Panc1 (cell line): ENCODE data around the gene BTLA. TPM values are rescaled to one million over a fixed set of nuclear protein-coding genes. Genes with fewer than 3 reads are reported as not detected.

Source experiments
- ATAC-seq: fragments of 200-7000 bp; cut with Tn5 transposase; 2 replicates; pipeline ENCODE4 v1.9.1; 2020; ENCODE audit warnings: mild to moderate bottlenecking, moderate library complexity
- BruUV-seq: library from RNA; stranded (reverse); fragments of 400-500 nt; replicated peaks from 2 replicates; lab custom pipeline; 2021; lab: Mats Ljungman, UMichigan
- CTCF ChIA-PET: fragments of 300-600 bp; sonication (Branson Sonifier 250); formaldehyde crosslinking; loops from one replicate; lab custom pipeline; 2022; ENCODE audit warnings: antibody characterized with exemption; lab: Charles Lee
- POLR2A ChIA-PET: fragments of 300-600 bp; sonication (Branson Sonifier 250); formaldehyde crosslinking; loops from one replicate; lab custom pipeline; 2022; ENCODE audit warnings: antibody characterized with exemption; lab: Charles Lee
- DNase-seq: peaks from one replicate; pipeline ENCODE4 v3.0.0-alpha.2; 2010; ENCODE audit warnings: low read depth, low spot score
- H3K27ac ChIP-seq: 2 replicates; pipeline ENCODE4 v1.5.1; 2011; ENCODE audit warnings: mild to moderate bottlenecking, low read length, inconsistent platforms
- H3K27me3 ChIP-seq: fragments of 200-500 bp; sonication (Bioruptor generic); 2 replicates; pipeline ENCODE4 v1.6.0; 2014; ENCODE audit warnings: low read length, inconsistent platforms; ENCODE audit not compliant: control insufficient read depth, insufficient read depth
- H3K36me3 ChIP-seq: fragments of 200-500 bp; sonication (Bioruptor generic); 2 replicates; pipeline ENCODE4 v1.5.1; 2014; ENCODE audit warnings: inconsistent platforms, mild to moderate bottlenecking, low read length, moderate library complexity; ENCODE audit not compliant: control insufficient read depth, insufficient read depth
- H3K4me1 ChIP-seq: 2 replicates; pipeline ENCODE4 v1.5.1; 2011; ENCODE audit warnings: inconsistent platforms, mild to moderate bottlenecking, low read length, moderate library complexity; ENCODE audit not compliant: control insufficient read depth, insufficient read depth
- H3K4me3 ChIP-seq, 2 experiments: 2 replicates each; pipeline ENCODE4 v1.5.1; 2011 to 2012; ENCODE audit warnings: low read depth in 2 of 2, low read length in 2 of 2, mild to moderate bottlenecking in 2 of 2, inconsistent platforms in 1 of 2, moderate library complexity in 1 of 2
- H3K9me3 ChIP-seq: fragments of 200-500 bp; sonication (Bioruptor generic); 2 replicates; pipeline ENCODE4 v1.5.1; 2014; ENCODE audit warnings: low read depth, mild to moderate bottlenecking, inconsistent platforms, low read length, moderate library complexity; ENCODE audit not compliant: control insufficient read depth, insufficient read depth
- POLR2AphosphoS5 ChIP-seq: IDR thresholded peaks from 2 replicates; pipeline ENCODE4 v1.6.1; 2012; ENCODE audit warnings: mild to moderate bottlenecking, low read depth, low read length, moderate library complexity
- SIN3A ChIP-seq: IDR thresholded peaks from 2 replicates; pipeline ENCODE4 v1.6.1; 2012; ENCODE audit warnings: low read depth, mild to moderate bottlenecking, low read length, moderate library complexity, borderline replicate concordance; ENCODE audit not compliant: insufficient read depth
- TCF7L2 ChIP-seq: IDR thresholded peaks from 2 replicates; pipeline ENCODE4 v1.6.1; 2011; ENCODE audit warnings: mild to moderate bottlenecking, low read depth, low read length, inconsistent platforms
- in situ Hi-C: cut with HindIII; loops from 2 replicates; pipeline ENCODE4 v1.10.0; 2016; ENCODE audit warnings: low sequenced_read_pairs, low pct_unique_long_range_greater_than_20kb
- intact Hi-C: fragments of 100-400 bp; cut with micrococcal nuclease; formaldehyde crosslinking; loops from one replicate; pipeline ENCODE4 v1.10.0; 2022; ENCODE audit not compliant: unreplicated experiment
- total RNA-seq: library from RNA; stranded (reverse); gene quantifications from one replicate; pipeline ENCODE4 v1.2.1, GENCODE V29; 2021; ENCODE audit not compliant: unreplicated experiment
- TF ChIP-seq, protein P1 (sequence below), 2 experiments: IDR thresholded peaks; 2 replicates each; pipeline ENCODE4 v1.6.1; 2011 to 2012; ENCODE audit warnings: low read depth in 2 of 2, control low read depth in 1 of 2, low read length in 1 of 2, mild to moderate bottlenecking in 1 of 2, moderate library complexity in 1 of 2; ENCODE audit not compliant: insufficient read depth in 1 of 2
- TF ChIP-seq, protein P2 (sequence below): fragments of 450-650 bp; IDR thresholded peaks from 2 replicates; pipeline ENCODE4 v1.5.1; 2017; ENCODE audit warnings: mild to moderate bottlenecking

BTLA gene
- total RNA-seq, 1 experiment from 2014 or later: not detected

DNA sequence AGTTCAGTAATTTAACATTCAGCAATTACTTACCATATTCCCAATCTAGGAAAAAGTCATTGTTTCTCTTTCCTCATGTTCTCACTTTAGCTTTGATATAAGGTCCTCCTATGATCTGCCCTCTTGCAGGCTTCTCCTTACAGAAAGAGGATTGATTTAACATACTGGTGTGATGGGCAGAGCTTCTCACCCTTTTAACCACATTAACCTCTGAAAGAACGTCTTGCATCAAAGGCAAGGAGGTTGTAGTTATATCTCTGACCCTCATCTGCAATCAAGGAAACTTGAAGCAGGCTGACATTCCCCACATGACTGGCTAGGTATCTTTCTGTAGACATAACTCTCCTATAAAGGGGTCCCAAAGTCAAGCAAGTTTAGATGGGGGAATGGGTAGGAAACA, 39.5 kb downstream of the BTLA start:
- no peaks in the 10 kb centered on the region for H3K4me1 ChIP-seq
- no peak for ATAC-seq
- CTCF ChIA-PET: no interaction called here
- intact Hi-C loops: no loop called here
- in situ Hi-C loops: no loop called here
- no peak overlapping the region for H3K4me3 ChIP-seq
- no peak overlapping the region for H3K27ac ChIP-seq
- DNase-seq: no peak
- H3K27me3 ChIP-seq: no peaks in the 10 kb centered on the region
- H3K9me3 ChIP-seq: no peaks in the 10 kb centered on the region
- TF ChIP-seq, protein P1, sequence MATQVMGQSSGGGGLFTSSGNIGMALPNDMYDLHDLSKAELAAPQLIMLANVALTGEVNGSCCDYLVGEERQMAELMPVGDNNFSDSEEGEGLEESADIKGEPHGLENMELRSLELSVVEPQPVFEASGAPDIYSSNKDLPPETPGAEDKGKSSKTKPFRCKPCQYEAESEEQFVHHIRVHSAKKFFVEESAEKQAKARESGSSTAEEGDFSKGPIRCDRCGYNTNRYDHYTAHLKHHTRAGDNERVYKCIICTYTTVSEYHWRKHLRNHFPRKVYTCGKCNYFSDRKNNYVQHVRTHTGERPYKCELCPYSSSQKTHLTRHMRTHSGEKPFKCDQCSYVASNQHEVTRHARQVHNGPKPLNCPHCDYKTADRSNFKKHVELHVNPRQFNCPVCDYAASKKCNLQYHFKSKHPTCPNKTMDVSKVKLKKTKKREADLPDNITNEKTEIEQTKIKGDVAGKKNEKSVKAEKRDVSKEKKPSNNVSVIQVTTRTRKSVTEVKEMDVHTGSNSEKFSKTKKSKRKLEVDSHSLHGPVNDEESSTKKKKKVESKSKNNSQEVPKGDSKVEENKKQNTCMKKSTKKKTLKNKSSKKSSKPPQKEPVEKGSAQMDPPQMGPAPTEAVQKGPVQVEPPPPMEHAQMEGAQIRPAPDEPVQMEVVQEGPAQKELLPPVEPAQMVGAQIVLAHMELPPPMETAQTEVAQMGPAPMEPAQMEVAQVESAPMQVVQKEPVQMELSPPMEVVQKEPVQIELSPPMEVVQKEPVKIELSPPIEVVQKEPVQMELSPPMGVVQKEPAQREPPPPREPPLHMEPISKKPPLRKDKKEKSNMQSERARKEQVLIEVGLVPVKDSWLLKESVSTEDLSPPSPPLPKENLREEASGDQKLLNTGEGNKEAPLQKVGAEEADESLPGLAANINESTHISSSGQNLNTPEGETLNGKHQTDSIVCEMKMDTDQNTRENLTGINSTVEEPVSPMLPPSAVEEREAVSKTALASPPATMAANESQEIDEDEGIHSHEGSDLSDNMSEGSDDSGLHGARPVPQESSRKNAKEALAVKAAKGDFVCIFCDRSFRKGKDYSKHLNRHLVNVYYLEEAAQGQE (IDR thresholded peaks at IDR 0.05; ENCODE audit: insufficient read depth in 1 of 2, low read depth in 2 of 2, low read length in 1 of 2): no peak
- TF ChIP-seq, protein P2, sequence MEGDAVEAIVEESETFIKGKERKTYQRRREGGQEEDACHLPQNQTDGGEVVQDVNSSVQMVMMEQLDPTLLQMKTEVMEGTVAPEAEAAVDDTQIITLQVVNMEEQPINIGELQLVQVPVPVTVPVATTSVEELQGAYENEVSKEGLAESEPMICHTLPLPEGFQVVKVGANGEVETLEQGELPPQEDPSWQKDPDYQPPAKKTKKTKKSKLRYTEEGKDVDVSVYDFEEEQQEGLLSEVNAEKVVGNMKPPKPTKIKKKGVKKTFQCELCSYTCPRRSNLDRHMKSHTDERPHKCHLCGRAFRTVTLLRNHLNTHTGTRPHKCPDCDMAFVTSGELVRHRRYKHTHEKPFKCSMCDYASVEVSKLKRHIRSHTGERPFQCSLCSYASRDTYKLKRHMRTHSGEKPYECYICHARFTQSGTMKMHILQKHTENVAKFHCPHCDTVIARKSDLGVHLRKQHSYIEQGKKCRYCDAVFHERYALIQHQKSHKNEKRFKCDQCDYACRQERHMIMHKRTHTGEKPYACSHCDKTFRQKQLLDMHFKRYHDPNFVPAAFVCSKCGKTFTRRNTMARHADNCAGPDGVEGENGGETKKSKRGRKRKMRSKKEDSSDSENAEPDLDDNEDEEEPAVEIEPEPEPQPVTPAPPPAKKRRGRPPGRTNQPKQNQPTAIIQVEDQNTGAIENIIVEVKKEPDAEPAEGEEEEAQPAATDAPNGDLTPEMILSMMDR: no peak
- TF ChIP-seq POLR2AphosphoS5: no peak
- TF ChIP-seq SIN3A: no peak
- TF ChIP-seq TCF7L2: no peak
- POLR2A ChIA-PET: no interaction called here
- no peaks in the 10 kb centered on the region for H3K36me3 ChIP-seq
- no TSS peak for BruUV-seq

DNA sequence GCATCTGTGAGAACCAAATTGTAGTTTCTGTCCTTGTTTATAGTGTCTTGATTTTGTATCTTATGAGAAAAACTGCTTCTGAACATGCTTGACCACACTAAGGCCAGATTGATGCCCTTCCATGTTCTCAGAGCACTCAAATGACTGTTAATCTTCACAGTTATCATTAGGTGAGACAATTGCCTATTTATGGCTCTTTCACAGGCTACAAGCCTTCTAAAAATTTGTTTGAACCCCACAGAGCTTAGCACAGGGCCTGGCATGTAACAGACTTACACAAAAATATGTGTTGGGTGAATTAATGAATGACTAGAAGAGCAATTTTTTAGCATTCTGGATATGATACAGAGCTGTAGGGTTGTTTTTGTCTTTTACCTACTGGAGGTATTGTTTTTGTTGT, 43.1 kb downstream of the BTLA start:
- Histone ChIP-seq H3K9me3 (no peaks in the 10 kb centered on the region), H3K4me1 (no peaks in the 10 kb centered on the region), H3K27me3 (no peaks in the 10 kb centered on the region), H3K36me3 (no peaks in the 10 kb centered on the region), H3K27ac (no peak overlapping the region), H3K4me3 (no peak overlapping the region)
- CTCF ChIA-PET: no interaction called here
- no TSS peak for BruUV-seq
- DNase-seq (no peak), ATAC-seq (no peak)
- POLR2A ChIA-PET: no interaction called here
- TF ChIP-seq SIN3A: no peak
- in situ Hi-C loops: no loop called here
- intact Hi-C loops: no loop called here

DNA sequence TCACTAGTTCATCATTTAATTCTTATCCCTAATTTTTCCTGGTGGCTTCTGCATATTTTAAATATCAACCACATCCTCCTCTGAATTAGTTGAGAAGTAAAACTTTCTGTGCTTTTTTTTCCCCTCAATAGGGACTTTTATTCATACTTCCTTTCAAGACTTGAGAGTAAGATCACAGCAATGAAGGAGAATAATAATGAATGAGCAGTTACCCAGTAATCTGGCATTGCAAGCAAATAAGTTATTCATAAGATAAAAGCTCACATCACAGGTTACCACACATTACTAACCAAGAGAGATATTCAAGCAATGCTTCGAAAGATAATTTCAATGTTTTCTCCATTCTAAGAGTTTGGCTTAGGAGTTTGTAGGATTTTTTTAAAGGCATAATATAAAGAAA, 50.3 kb downstream of the BTLA start:
- intact Hi-C loops (no loop called here), in situ Hi-C loops (no loop called here)
- no TSS peak for BruUV-seq
- H3K27me3 ChIP-seq: no peaks in the 10 kb centered on the region
- CTCF ChIA-PET: no interaction called here
- H3K36me3 ChIP-seq: no peaks in the 10 kb centered on the region
- no peak overlapping the region for H3K27ac ChIP-seq
- ATAC-seq: no peak
- TF ChIP-seq TCF7L2: no peak
- TF ChIP-seq SIN3A: no peak
- TF ChIP-seq POLR2AphosphoS5: no peak
- TF ChIP-seq, protein P1 (IDR thresholded peaks at IDR 0.05; ENCODE audit: insufficient read depth in 1 of 2, low read depth in 2 of 2, low read length in 1 of 2): no peak
- TF ChIP-seq, protein P2: no peak
- DNase-seq: no peak
- H3K9me3 ChIP-seq: no peaks in the 10 kb centered on the region
- POLR2A ChIA-PET: no interaction called here
- no peaks in the 10 kb centered on the region for H3K4me1 ChIP-seq
- no peak overlapping the region for H3K4me3 ChIP-seq
